DND-41 (cell line): ENCODE results near the gene RFX2.
"Not testable (repeated sequence)": the region's sequence is repeated elsewhere in the genome, so short reads cannot be mapped to it uniquely, and the experiment has no call there.

Source experiments
- ATAC-seq: fragments of 200-7000 bp; cut with Tn5 transposase; 3 replicates; pipeline ENCODE4 v1.9.1; 2021; ENCODE audit warnings: low read depth; ENCODE audit not compliant: insufficient read depth
- DNase-seq: peaks from one replicate; pipeline ENCODE4 v3.0.0-alpha.2; 2020
- H2AFZ ChIP-seq: 2 replicates; pipeline ENCODE4 v1.6.0; 2012; ENCODE audit warnings: low read depth, low read length
- H3K27ac ChIP-seq: 2 replicates; pipeline ENCODE4 v1.5.1; 2012; ENCODE audit warnings: low read length, inconsistent platforms
- H3K27me3 ChIP-seq: fragments of 200-600 bp; sonication (generic); 2 replicates; pipeline ENCODE4 v1.6.0; 2012; ENCODE audit warnings: low read length, mild to moderate bottlenecking, inconsistent platforms; ENCODE audit not compliant: insufficient read depth, poor library complexity
- H3K36me3 ChIP-seq: 2 replicates; pipeline ENCODE4 v1.5.1; 2012; ENCODE audit warnings: low read length, inconsistent platforms; ENCODE audit not compliant: insufficient read depth
- H3K4me1 ChIP-seq: 2 replicates; pipeline ENCODE4 v1.5.1; 2012; ENCODE audit warnings: mild to moderate bottlenecking, low read length; ENCODE audit not compliant: insufficient read depth
- H3K4me2 ChIP-seq: 2 replicates; pipeline ENCODE4 v1.6.0; 2012; ENCODE audit warnings: mild to moderate bottlenecking, moderate library complexity, low read length, inconsistent platforms; ENCODE audit not compliant: insufficient read depth
- H3K4me3 ChIP-seq, 2 experiments: fragments of 200-600 bp in 1 of 2; shearing (Covaris generic) in 1 of 2; 2 replicates each; pipeline ENCODE4 v1.5.1; 2012 to 2016; ENCODE audit warnings: inconsistent platforms in 2 of 2, low read length in 2 of 2, mild to moderate bottlenecking in 2 of 2, low read depth in 1 of 2, moderate library complexity in 1 of 2
- H3K79me2 ChIP-seq: 2 replicates; pipeline ENCODE4 v1.6.0; 2012; ENCODE audit warnings: low read length, inconsistent platforms; ENCODE audit not compliant: insufficient read depth
- H3K9ac ChIP-seq: 2 replicates; pipeline ENCODE4 v1.6.0; 2012; ENCODE audit warnings: low read depth, mild to moderate bottlenecking, inconsistent platforms, low read length, moderate library complexity
- H3K9me3 ChIP-seq: 2 replicates; pipeline ENCODE4 v1.5.1; 2012; ENCODE audit warnings: low read length, moderate library complexity, mild to moderate bottlenecking, inconsistent platforms; ENCODE audit not compliant: insufficient read depth, severe bottlenecking
- H4K20me1 ChIP-seq: 2 replicates; pipeline ENCODE4 v1.6.0; 2012; ENCODE audit warnings: low read length; ENCODE audit not compliant: insufficient read depth
- EZH2 ChIP-seq: IDR thresholded peaks from 3 replicates; pipeline ENCODE4 v1.6.1; 2012; ENCODE audit warnings: borderline replicate concordance, low read depth, mild to moderate bottlenecking, moderate library complexity, low read length, inconsistent platforms; ENCODE audit not compliant: severe bottlenecking
- TF ChIP-seq, protein P1 (sequence below): IDR thresholded peaks from 2 replicates; pipeline ENCODE4 v1.5.1; 2012; ENCODE audit warnings: borderline replicate concordance, low read length, moderate library complexity, mild to moderate bottlenecking; ENCODE audit not compliant: poor library complexity, severe bottlenecking; ENCODE audit errors: extremely low read depth

The RFX2 gene

DNA sequence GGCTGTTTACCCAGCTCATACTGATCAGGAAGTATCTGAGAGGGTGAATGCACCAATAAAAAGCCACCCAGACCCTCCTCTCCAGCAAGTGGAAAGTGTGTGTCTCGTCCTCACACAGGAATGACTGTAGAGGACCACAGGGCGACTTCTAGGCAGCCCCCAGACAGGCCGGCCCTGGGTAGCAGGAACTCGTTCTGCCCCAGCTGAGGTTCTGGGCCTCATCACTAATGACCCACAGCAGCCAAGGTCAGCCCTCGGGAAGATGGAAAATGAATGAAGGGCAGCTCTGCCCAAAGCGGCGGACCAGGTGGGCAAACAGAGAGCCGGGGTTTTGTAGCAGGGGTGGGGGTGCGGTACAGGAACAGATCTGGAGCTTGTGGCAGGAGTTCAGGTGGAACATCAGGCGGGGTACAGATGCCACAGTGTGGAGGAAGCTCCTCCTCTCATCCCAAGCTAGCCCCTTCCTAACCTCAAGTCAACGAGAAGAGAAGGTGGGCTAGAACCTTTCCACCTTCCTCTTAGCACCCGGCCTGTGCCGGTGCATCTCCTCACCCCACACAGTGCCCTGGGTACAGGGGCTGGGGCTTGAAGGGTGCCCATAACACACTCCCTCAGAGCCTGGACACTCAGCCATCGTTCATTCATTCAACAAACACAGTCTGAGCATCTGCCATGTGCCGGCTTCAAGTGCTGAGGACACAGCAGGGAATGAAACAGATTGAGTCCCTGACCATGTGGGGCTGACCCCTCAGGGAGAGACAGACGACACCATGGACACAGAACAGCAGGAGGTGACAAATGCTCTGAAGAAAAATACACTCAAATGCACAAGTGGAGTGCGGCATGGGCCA is 36.2 kb downstream of the RFX2 start:
- H3K36me3 ChIP-seq, result no peaks in the 10 kb centered on the region
- no peak overlapping the region for H2AFZ ChIP-seq
- H3K9ac ChIP-seq, result no peak overlapping the region
- no peak overlapping the region for H3K27ac ChIP-seq
- DNase-seq (no peak), ATAC-seq (no peak)
- no peaks in the 10 kb centered on the region for H3K4me1 ChIP-seq
- H3K4me2 ChIP-seq, result no peak overlapping the region
- H3K4me3 ChIP-seq, result no peak overlapping the region
- no peaks in the 10 kb centered on the region for H3K79me2 ChIP-seq
- TF ChIP-seq, protein P1, sequence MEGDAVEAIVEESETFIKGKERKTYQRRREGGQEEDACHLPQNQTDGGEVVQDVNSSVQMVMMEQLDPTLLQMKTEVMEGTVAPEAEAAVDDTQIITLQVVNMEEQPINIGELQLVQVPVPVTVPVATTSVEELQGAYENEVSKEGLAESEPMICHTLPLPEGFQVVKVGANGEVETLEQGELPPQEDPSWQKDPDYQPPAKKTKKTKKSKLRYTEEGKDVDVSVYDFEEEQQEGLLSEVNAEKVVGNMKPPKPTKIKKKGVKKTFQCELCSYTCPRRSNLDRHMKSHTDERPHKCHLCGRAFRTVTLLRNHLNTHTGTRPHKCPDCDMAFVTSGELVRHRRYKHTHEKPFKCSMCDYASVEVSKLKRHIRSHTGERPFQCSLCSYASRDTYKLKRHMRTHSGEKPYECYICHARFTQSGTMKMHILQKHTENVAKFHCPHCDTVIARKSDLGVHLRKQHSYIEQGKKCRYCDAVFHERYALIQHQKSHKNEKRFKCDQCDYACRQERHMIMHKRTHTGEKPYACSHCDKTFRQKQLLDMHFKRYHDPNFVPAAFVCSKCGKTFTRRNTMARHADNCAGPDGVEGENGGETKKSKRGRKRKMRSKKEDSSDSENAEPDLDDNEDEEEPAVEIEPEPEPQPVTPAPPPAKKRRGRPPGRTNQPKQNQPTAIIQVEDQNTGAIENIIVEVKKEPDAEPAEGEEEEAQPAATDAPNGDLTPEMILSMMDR, result no peak
- TF ChIP-seq EZH2, result no peak
- H3K27me3 ChIP-seq, result no peaks in the 10 kb centered on the region
- peaks cover under 1% of the 10 kb centered on the region; the same call in 1 of the 2 replicates for H4K20me1 ChIP-seq
- H3K9me3 ChIP-seq, result no peaks in the 10 kb centered on the region

DNA sequence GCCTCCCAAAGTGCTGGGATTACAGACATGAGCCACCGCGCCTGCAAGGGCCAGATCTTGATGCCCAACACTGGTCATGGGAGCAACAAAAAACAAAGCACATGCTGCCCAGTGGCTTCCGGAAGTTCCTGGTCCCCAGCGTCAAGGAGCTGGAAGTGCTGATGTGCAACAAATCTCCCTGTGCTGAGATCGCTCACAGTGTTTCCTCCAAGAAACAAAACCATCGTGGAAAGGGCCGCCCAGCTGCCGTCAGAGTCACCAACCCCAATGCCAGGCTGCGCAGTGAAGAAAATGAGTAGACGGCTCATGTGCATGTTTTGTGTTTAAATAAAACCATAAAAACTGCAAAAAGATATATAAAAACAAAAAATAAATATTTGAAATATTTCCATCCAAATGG is 37.1 kb downstream of the RFX2 start:
- not testable (repeated sequence) for H3K4me3 ChIP-seq, ATAC-seq, H3K9me3 ChIP-seq, H3K27ac ChIP-seq, H3K4me2 ChIP-seq, H4K20me1 ChIP-seq, H3K79me2 ChIP-seq, H3K4me1 ChIP-seq, H3K9ac ChIP-seq, H3K36me3 ChIP-seq, H3K27me3 ChIP-seq, DNase-seq, H2AFZ ChIP-seq

DNA sequence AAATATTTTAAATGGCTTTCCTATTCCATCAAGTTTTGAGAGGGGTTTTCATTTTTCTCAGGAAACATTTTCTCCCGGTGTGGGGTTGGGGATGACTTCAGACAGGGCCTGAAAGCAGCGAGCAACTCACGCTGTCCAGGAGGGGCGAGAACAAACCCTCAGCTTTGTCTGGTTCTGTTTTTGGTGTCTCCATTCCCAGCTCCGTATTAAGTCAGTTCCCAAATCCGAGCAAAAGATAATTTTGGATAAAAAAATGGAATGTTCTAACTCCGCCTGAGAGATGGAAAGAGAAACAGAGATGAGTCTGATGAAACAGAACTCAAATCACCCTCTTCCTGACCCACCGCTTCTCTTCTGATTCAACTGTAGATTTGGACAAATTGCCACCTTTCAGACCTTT is 38.4 kb downstream of the RFX2 start:
- DNase-seq (no peak), ATAC-seq (no peak)
- H3K27ac ChIP-seq, result no peak overlapping the region
- no peaks in the 10 kb centered on the region for H3K36me3 ChIP-seq
- no peak overlapping the region for H3K4me2 ChIP-seq
- H3K9me3 ChIP-seq, result no peaks in the 10 kb centered on the region
- no peaks in the 10 kb centered on the region for H3K79me2 ChIP-seq
- peaks cover 14% of the 10 kb centered on the region; the same call in 1 of the 2 replicates for H4K20me1 ChIP-seq
- H2AFZ ChIP-seq, result no peak overlapping the region
- H3K4me1 ChIP-seq, result no peaks in the 10 kb centered on the region
- H3K27me3 ChIP-seq, result no peaks in the 10 kb centered on the region
- no peak overlapping the region for H3K4me3 ChIP-seq
- no peak overlapping the region for H3K9ac ChIP-seq
- TF ChIP-seq EZH2, result no peak
- TF ChIP-seq, protein P1, result no peak

DNA sequence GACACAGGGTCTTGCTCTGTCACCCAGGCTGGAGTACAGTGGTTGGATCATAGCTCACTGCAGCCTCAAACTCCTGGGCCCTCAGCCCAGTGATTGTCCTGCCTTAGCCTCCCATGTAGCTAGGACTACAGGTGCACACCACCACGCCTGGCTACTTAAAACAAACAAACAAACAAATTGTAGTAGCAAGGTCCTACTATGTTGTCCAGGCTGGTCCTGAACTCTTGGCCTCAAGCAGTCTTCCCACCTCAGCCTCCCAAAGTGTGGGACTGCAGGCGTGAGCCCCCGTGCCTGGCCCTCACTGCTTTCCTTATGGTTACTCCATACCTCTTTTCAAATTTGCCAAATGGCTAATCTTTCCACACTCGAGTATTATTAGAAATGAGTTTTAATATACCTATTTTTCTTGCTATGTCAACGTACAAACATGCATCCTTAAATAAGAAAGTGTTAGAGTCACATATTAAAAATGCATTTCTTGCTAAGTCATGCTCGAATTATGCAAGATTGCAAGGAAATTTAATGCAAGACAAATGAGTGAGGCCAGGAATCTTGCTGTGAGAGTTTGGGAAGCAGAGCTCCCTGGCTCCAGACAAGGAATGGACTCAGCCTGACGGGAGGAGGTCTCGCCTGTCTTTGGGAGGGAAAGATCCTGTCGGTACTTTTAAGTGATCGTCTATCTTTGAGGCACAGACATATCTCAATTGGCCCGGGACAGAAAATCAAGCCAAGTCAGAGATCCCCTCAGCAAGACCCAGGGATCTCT is 39.4 kb downstream of the RFX2 start:
- Histone ChIP-seq H3K27ac (no peak overlapping the region), H3K4me1 (no peaks in the 10 kb centered on the region), H3K36me3 (no peaks in the 10 kb centered on the region), H3K27me3 (no peaks in the 10 kb centered on the region), H3K9ac (no peak overlapping the region), H4K20me1 (0 out of 2 replicates have a peak, but pooled peaks cover 14% of the 10 kb centered on the region), H3K4me3 (no peak overlapping the region), H3K79me2 (no peaks in the 10 kb centered on the region), H3K4me2 (no peak overlapping the region), H2AFZ (no peak overlapping the region), H3K9me3 (no peaks in the 10 kb centered on the region)
- TF ChIP-seq, protein P1, result no peak
- no peak for TF ChIP-seq EZH2
- ATAC-seq (no peak), DNase-seq (no peak)
